Right atrium auricular region (tissue), 2 donors: ENCODE data around the gene OTX1. TPM values are rescaled to one million over a fixed set of nuclear protein-coding genes. Genes with fewer than 3 reads are reported as not detected.

Experiments used
- DNase-seq: peaks from one replicate; pipeline ENCODE4 v3.0.0-alpha.2; 2019; ENCODE audit warnings: low spot score
- H3K27ac ChIP-seq, 2 donors: fragments of 200-600 bp; sonication (generic); 1 replicate in 1 of 2; 2 replicates in 1 of 2; pipeline ENCODE4 v1.5.1; 2016 to 2019
- H3K27me3 ChIP-seq, 2 donors: fragments of 200-600 bp; sonication (generic); one replicate each; pipeline versions ENCODE4 v1.5.1 to v1.6.0; 2017 to 2019
- H3K36me3 ChIP-seq: fragments of 200-600 bp; sonication (generic); one replicate; pipeline ENCODE4 v1.5.1; 2016
- H3K4me1 ChIP-seq, 2 donors: fragments of 200-600 bp; sonication (generic); one replicate each; pipeline versions ENCODE4 v1.5.1 to v1.6.0; 2017 to 2019
- H3K4me3 ChIP-seq, 2 donors: fragments of 200-600 bp; sonication (generic); 1 replicate in 1 of 2; 2 replicates in 1 of 2; pipeline ENCODE4 v1.5.1; 2017 to 2019; ENCODE audit warnings: mild to moderate bottlenecking in 1 of 2, moderate library complexity in 1 of 2
- H3K9me3 ChIP-seq, 2 donors: fragments of 200-600 bp; sonication (generic); one replicate each; pipeline ENCODE4 v1.5.1; 2019
- CTCF ChIP-seq, 2 donors: fragments of 200-600 bp; sonication (generic); IDR thresholded peaks; one replicate each; pipeline ENCODE4 v1.5.1; 2019; ENCODE audit warnings: antibody characterized with exemption in 2 of 2
- total RNA-seq, 2 donors: library from RNA; depleted of rRNA; stranded (reverse); fragments of >200 nt; gene quantifications; one replicate each; pipeline ENCODE4 v1.1.0, GENCODE V29; 2016

The OTX1 gene
- total RNA-seq, 2 donors from 2014 or later, result not detected

GRCh38 chr2:63078852-63079606 is 28.4 kb downstream of the OTX1 start:
- H3K9me3 ChIP-seq, result no peaks in the 10 kb centered on the region
- H3K27ac ChIP-seq, result no peak overlapping the region
- no peaks in the 10 kb centered on the region for H3K4me1 ChIP-seq
- no peaks in the 10 kb centered on the region for H3K27me3 ChIP-seq
- no peak for DNase-seq
- peak in 1 of 2 donors; percentile 14 for TF ChIP-seq CTCF (IDR thresholded peaks at IDR 0.05)
- H3K36me3 ChIP-seq, result no peaks in the 10 kb centered on the region
- no peak overlapping the region for H3K4me3 ChIP-seq

- TF ChIP-seq CTCF (IDR thresholded peaks at IDR 0.05), result no peak
- Histone ChIP-seq H3K27ac (no peak overlapping the region), H3K9me3 (no peaks in the 10 kb centered on the region), H3K4me3 (no peak overlapping the region), H3K4me1 (no peaks in the 10 kb centered on the region), H3K36me3 (no peaks in the 10 kb centered on the region), H3K27me3 (no peaks in the 10 kb centered on the region)
- DNase-seq, result no peak
These were observed 30.8 kb downstream of the OTX1 start for GRCh38 chr2:63081404-63081803.

GRCh38 chr2:63086687-63087086 is 36.1 kb downstream of the OTX1 start:
- no peaks in the 10 kb centered on the region for H3K9me3 ChIP-seq
- TF ChIP-seq CTCF (IDR thresholded peaks at IDR 0.05), result no peak
- H3K4me1 ChIP-seq, result no peaks in the 10 kb centered on the region
- H3K4me3 ChIP-seq, result no peak overlapping the region
- H3K27ac ChIP-seq, result no peak overlapping the region
- H3K27me3 ChIP-seq, result no peaks in the 10 kb centered on the region
- H3K36me3 ChIP-seq, result no peaks in the 10 kb centered on the region
- no peak for DNase-seq

- Histone ChIP-seq H3K9me3 (no peaks in the 10 kb centered on the region), H3K27me3 (no peaks in the 10 kb centered on the region), H3K36me3 (no peaks in the 10 kb centered on the region), H3K4me3 (no peak overlapping the region), H3K4me1 (no peaks in the 10 kb centered on the region), H3K27ac (no peak overlapping the region)
- no peak for DNase-seq
- no peak for TF ChIP-seq CTCF (IDR thresholded peaks at IDR 0.05)
These were observed 41.8 kb downstream of the OTX1 start for GRCh38 chr2:63092401-63092800.

GRCh38 chr2:63092857-63093256 is 42.2 kb downstream of the OTX1 start:
- DNase-seq, result no peak
- H3K36me3 ChIP-seq, result no peaks in the 10 kb centered on the region
- H3K4me3 ChIP-seq, result no peak overlapping the region
- H3K27me3 ChIP-seq, result no peaks in the 10 kb centered on the region
- TF ChIP-seq CTCF (IDR thresholded peaks at IDR 0.05), result no peak
- H3K9me3 ChIP-seq, result no peaks in the 10 kb centered on the region
- H3K4me1 ChIP-seq, result no peaks in the 10 kb centered on the region
- H3K27ac ChIP-seq, result no peak overlapping the region

GRCh38 chr2:63093502-63093901 is 42.9 kb downstream of the OTX1 start:
- DNase-seq, result no peak
- Histone ChIP-seq H3K9me3 (no peaks in the 10 kb centered on the region), H3K4me1 (no peaks in the 10 kb centered on the region), H3K4me3 (no peak overlapping the region), H3K36me3 (no peaks in the 10 kb centered on the region), H3K27ac (no peak overlapping the region), H3K27me3 (no peaks in the 10 kb centered on the region)
- no peak for TF ChIP-seq CTCF (IDR thresholded peaks at IDR 0.05)
